HG03066 (cell line): ENCODE results near the gene AIRE.
A peak's percentile ranks its signal among the peaks of the same experiment; 100 is the strongest.
"Not testable (repeated sequence)": the region's sequence is repeated elsewhere in the genome, so short reads cannot be mapped to it uniquely, and the experiment has no call there.

Experiments
- ATAC-seq: cut with Tn5 transposase; IDR thresholded peaks from one replicate; pipeline ENCODE4 v1.9.1; 2021; ENCODE audit warnings: low read depth; ENCODE audit not compliant: unreplicated experiment

AIRE gene

DNA sequence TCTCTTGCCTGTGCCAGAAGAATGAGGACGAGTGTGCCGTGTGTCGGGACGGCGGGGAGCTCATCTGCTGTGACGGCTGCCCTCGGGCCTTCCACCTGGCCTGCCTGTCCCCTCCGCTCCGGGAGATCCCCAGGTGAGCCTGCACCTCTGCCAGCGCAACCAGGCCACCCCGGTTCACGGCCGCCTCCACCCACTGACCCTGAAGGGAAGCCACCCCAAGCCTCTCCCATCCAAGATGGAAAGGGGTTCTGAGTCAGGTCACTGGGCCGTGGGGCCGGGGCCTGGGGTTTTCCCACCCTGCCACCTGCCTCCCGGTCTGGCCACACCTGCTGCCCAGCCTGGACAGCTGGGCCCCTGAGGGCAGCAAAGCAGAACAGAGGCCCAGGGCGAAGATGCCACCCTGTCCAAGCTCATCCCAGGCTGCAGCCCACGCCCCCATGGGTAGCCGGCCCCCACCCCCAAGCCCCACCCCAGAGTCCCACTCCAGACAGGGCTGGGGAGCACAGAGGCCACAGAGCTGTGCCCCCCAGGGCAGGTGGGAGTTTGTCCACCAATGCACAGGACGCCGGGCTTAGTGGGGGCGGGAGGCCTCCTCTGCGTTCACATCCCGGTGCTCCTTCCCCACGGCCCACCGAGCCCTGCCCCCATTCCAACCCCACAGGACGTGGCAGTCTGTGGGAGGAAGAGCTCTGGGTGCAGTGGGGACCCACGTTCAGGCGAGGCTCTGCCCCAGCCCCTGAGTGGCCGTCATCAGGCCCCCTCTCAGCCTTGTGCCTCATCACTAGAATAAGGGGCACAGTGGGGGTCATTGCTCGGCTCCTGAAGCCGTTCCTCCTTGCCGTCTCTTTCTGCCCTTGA, 5.6 kb downstream of the AIRE start:
- ATAC-seq = no peak

- ATAC-seq = no peak
Observed at GRCh38 chr21:44291936-44292811, 6.5 kb downstream of the AIRE start.

- no peak for ATAC-seq
Observed at GRCh38 chr21:44292812-44293195, 7.1 kb downstream of the AIRE start.

- no peak for ATAC-seq
Observed at GRCh38 chr21:44293551-44294231, 8.0 kb downstream of the AIRE start.

DNA sequence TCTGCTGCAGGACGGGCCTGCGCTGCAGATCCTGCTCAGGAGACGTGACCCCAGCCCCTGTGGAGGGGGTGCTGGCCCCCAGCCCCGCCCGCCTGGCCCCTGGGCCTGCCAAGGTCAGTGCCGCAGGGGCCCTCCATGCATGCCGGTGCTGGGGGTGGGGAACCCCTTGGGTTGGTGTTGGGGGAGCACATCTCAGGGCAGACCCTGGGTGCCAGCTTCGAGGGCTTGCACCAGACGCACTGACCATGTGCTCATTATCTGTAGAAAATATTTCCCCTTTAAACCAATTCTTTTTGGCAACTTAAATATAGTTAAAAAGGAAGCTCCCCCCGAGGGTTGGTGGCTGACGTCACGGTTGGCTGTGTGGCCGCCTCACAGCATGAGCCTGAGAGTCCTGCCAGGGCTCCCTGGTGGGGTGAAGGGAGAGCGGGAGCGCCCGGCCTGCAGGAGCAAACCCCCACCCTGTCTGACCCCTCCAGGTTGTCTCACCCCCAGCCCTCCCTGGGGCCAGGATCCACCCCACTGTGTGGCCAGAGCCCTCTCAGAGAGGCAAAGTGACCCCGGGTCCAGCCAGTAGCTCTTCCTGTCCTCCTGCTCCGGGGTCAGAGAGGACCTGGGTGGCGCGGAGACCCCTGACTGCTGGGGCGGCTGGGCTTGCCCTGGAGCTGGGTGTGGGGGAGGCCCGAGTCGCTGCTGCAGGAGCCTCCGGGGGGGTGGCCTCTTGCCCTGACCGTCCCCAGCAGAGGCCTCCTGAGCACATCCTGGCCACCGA, 8.9 kb downstream of the AIRE start:
- ATAC-seq = no peak

DNA sequence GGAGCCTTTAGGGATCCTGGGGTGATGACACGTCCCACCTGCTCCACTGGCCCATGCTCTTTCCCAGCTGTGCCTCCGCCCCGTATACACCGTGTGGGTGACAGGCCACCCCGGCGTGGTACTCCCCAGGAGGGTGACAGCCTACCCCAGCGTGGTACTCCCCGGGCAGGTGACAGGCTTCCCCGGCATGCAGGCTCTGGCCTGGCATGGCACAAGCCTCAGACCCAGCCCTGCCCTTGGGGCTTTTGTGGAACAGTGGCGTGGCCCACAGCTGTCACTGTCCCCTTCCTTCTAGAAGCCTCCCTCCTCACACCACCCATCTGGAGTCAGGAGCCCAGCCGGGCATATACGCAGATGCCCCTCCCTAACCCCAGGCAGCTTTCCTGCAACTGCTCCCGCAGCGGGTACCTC, 9.5 kb downstream of the AIRE start:
- no peak for ATAC-seq

- no peak for ATAC-seq
Observed at GRCh38 chr21:44295646-44296045, 10.0 kb downstream of the AIRE start.

GRCh38 chr21:44296103-44296519, 10.4 kb downstream of the AIRE start:
- ATAC-seq = no peak

GRCh38 chr21:44296916-44297315, 11.2 kb downstream of the AIRE start:
- no peak for ATAC-seq

DNA sequence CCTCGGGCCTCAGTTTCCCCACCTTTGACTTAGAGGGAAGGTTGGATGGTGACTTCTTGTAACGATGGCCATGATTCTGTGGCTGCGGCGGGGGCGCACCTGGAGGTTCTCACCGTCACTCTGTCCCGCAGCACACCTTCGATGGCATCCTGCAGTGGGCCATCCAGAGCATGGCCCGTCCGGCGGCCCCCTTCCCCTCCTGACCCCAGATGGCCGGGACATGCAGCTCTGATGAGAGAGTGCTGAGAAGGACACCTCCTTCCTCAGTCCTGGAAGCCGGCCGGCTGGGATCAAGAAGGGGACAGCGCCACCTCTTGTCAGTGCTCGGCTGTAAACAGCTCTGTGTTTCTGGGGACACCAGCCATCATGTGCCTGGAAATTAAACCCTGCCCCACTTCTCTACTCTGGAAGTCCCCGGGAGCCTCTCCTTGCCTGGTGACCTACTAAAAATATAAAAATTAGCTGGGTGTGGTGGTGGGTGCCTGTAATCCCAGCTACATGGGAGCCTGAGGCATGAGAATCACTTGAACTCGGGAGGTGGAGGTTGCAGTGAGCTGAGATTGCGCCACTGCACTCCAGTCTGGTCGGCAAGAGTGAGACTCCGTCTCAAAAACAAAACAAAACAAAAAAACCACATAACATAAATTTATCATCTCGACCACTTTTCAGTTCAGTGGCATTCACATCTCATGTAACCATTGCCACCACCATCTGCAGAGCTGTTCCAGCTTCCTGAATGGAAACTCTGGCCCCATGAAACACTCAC, 12.0 kb downstream of the AIRE start:
- ATAC-seq = no peak

- no peak for ATAC-seq
Observed at GRCh38 chr21:44298301-44298700, 12.6 kb downstream of the AIRE start.

- ATAC-seq = no peak
Observed at GRCh38 chr21:44299085-44299457, 13.4 kb downstream of the AIRE start.

DNA sequence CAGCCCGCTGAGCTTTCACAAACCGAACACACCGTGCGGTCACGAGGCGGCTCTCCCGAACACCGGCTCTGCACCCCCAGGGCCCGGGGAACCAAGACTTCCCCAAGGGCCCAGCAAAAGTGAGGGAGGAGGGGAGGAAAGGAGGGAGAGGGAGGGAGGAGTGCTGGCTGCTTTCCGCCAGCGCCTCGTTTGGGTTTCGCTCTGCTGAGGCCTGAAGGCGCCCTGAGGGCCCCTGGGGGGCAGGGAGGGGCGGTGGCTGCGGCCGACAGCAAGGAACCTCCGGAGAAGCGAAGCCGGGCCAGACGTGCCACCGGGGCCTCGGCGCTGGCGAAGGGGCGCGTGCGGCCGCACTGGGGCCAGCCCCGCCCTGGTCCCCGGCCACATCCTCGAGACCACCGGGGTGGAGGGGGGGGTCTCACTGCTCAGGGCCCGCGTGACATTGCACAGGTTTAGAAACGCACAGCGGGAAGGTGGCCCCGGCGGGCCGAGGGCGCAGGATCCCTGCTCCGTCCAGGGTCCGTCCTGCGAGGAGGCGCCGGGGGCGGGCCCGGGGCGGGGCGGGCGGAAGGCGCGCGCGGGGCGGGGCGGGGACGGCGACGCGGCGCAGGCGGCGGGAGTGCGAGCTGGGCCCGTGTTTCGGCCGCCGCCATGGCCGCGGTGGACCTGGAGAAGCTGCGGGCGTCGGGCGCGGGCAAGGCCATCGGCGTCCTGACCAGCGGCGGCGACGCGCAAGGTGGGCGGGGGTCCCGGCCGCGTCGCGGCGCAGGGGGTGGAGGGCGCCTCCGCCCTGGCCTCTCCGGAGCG, 14.0 kb downstream of the AIRE start, which contains the start of gene PFKL:
PFKL (plus strand) TSS at position 596 of the 804 bp plus-strand sequence; CDS start at position 649, 53 bp downstream.
- ATAC-seq = peak; percentile 48

- ATAC-seq = peak; percentile 23
Observed at GRCh38 chr21:44300262-44300959, 14.7 kb downstream of the AIRE start.

- ATAC-seq = no peak
Observed at GRCh38 chr21:44301141-44301540, 15.5 kb downstream of the AIRE start.

GRCh38 chr21:44301961-44302406, 16.3 kb downstream of the AIRE start:
- no peak for ATAC-seq

DNA sequence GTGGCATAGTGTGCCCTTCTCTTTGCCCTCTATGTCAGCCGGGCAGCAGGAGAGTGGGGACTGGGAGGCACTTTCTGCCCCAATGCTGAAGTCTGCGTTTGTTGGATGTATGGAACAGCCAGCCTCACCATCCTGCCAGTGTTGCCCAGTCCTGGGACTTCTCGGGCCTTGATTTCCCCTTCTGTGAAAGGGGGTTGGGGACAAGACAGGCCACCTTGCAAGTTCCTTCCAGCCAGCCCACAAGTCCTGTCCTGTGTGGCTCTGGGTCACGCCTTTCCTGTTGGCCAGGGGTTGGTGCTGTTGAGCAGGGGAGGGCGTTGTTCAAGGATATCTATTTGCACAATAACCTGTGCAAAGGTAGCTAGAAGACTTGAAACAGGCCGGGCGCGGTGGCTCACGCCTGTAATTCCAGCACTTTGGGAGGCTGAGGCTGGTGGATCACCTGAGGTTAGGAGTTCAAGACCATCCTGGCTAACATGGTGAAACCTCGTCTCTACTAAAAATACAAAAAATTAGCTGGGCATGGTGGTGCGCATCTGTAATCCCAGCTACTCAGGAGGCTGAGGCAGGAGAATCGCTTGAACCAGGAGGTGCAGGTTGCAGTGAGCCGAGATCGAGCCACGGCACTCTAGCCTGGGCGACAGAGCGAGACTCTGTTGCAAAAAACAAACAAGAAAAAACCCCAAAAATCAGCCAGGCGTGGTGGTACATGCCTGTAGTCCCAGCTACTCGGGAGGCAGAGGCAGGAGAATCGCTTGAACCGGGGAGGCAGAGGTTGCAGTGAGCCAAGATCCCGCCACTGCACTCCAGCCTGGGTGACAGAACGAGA, 17.1 kb downstream of the AIRE start:
- not testable (repeated sequence) for ATAC-seq
